Measurements from ENCODE around the gene MC4R.

GRCh38 chr18:60413944-60414547 is 41.5 kb upstream of the MC4R start:
- TF ChIP-seq CTCF (tag by site-specific recombination; IDR thresholded peaks at IDR 0.05) (peak; percentile 42), SP2 (tag by site-specific recombination; IDR thresholded peaks at IDR 0.05) (no peak), PATZ1 (tag by site-specific recombination; IDR thresholded peaks at IDR 0.05) (no peak), TCF7L2 (IDR thresholded peaks at IDR 0.05; ENCODE audit: borderline replicate concordance, low read depth, low read length) (no peak), ATF2 (tag by site-specific recombination; IDR thresholded peaks at IDR 0.05; ENCODE audit: low read depth) (no peak), ZSCAN30 (tag by site-specific recombination; IDR thresholded peaks at IDR 0.05) (no peak), ZNF558 (tag by site-specific recombination; IDR thresholded peaks at IDR 0.05) (no peak), ZNF433 (tag by site-specific recombination; IDR thresholded peaks at IDR 0.05; ENCODE audit: low read depth) (no peak), KLF7 (tag by site-specific recombination; IDR thresholded peaks at IDR 0.05; ENCODE audit: borderline replicate concordance) (no peak)

All from HEK293 (cell line).